Endothelial cell of umbilical vein (primary cell): Measurements from ENCODE around the gene LRRC59.
A peak's percentile ranks its signal among the peaks of the same experiment; 100 is the strongest.

Source experiments
- EZH2 ChIP-seq: IDR thresholded peaks from 2 replicates; pipeline ENCODE4 v1.6.1; 2012; ENCODE audit warnings: borderline replicate concordance, low read depth, mild to moderate bottlenecking, moderate library complexity, low read length, inconsistent platforms; ENCODE audit not compliant: severe bottlenecking
- GATA2 ChIP-seq: IDR thresholded peaks from 2 replicates; pipeline ENCODE4 v1.7.0; 2011; ENCODE audit warnings: low read depth, mild to moderate bottlenecking, moderate library complexity, mixed read lengths, low read length; ENCODE audit not compliant: insufficient read length, insufficient read depth
- POLR2A ChIP-seq: IDR thresholded peaks from 2 replicates; pipeline ENCODE4 v1.6.1; 2012; ENCODE audit warnings: low read depth, mild to moderate bottlenecking, control low read depth, low read length
- POLR2AphosphoS5 ChIP-seq: IDR thresholded peaks from 2 replicates; pipeline ENCODE4 v1.6.1; 2012; ENCODE audit warnings: low read depth, mild to moderate bottlenecking, control low read depth, low read length, moderate library complexity; ENCODE audit not compliant: insufficient read depth
- TF ChIP-seq, protein P1 (sequence below), 2 donors: IDR thresholded peaks; 1 replicate in 1 of 2; 2 replicates in 1 of 2; pipeline ENCODE4 v1.5.1; 2011; ENCODE audit warnings: low read length in 2 of 2, mild to moderate bottlenecking in 2 of 2, moderate library complexity in 2 of 2, control low read depth in 1 of 2, inconsistent platforms in 1 of 2, low read depth in 1 of 2; ENCODE audit not compliant: insufficient read depth in 1 of 2; ENCODE audit errors: extremely low read depth in 1 of 2

DNA sequence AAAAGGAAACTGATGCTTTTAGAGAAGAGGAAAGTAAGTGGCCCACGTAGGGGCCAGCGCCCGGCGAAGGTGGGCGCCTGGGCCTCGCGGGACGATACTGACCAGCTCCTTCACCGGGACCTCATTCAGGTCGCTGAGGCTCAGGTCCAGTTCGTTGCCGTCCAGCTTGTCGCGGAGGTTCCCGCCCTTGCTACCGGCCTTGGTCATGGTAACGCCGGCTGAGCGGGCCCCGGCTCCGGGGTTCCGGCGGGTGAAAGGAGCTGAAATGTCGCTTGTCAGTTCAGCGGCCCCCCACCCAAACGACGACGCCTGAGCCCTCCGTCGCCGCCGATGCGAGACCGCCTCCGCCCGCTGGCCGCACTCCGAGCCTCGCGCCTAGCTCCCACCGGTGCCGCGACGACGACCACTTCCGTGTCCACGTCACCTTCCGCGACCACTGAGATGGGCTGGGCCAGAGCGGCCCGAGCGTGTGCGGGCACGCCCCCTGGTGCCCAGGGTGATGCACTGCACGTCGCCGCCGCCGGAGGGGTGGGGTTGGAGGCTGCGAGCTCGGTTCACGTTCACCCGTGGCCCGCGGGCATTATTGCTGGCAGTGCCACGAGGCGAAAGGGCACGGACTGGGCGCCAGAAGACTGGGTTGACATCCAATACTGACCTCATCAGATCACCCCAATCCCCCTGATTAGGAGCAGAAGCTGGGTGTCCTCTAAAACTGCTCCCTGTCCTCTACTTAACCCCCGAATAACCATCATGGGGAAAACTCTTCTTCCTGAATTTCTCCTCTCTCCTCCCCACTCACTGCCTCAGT, at the start of gene LRRC59:
- no peak for TF ChIP-seq EZH2
- peak; percentile 81 for TF ChIP-seq POLR2A
- TF ChIP-seq, protein P1, sequence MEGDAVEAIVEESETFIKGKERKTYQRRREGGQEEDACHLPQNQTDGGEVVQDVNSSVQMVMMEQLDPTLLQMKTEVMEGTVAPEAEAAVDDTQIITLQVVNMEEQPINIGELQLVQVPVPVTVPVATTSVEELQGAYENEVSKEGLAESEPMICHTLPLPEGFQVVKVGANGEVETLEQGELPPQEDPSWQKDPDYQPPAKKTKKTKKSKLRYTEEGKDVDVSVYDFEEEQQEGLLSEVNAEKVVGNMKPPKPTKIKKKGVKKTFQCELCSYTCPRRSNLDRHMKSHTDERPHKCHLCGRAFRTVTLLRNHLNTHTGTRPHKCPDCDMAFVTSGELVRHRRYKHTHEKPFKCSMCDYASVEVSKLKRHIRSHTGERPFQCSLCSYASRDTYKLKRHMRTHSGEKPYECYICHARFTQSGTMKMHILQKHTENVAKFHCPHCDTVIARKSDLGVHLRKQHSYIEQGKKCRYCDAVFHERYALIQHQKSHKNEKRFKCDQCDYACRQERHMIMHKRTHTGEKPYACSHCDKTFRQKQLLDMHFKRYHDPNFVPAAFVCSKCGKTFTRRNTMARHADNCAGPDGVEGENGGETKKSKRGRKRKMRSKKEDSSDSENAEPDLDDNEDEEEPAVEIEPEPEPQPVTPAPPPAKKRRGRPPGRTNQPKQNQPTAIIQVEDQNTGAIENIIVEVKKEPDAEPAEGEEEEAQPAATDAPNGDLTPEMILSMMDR (IDR thresholded peaks at IDR 0.05; ENCODE audit: extremely low read depth in 1 of 2, insufficient read depth in 1 of 2, low read depth in 1 of 2, low read length in 2 of 2): peak; percentile 99 to 100
- TF ChIP-seq GATA2: no peak
- peak; percentile 95 for TF ChIP-seq POLR2AphosphoS5
